Bronchial epithelial cell (primary cell): ENCODE measurements around the gene FAF2. TPM values are rescaled to one million over a fixed set of nuclear protein-coding genes. Genes with fewer than 3 reads are reported as not detected.

ENCODE experiments used
- DNase-seq: peaks from one replicate; pipeline ENCODE4 v3.0.0-alpha.2; 2010; ENCODE audit warnings: low read depth
- FAIRE-seq: peaks from 2 replicates; lab custom pipeline; 2011; peaks lifted over from hg19 to GRCh38; lab: Jason Lieb, UNC
- H3K27me3 ChIP-seq: 2 replicates; pipeline ENCODE4 v1.5.1; 2011; ENCODE audit warnings: low read length; ENCODE audit not compliant: control insufficient read depth, insufficient read depth
- H3K36me3 ChIP-seq: 2 replicates; pipeline ENCODE4 v1.5.1; 2011; ENCODE audit warnings: low read length; ENCODE audit not compliant: control insufficient read depth, insufficient read depth
- H3K4me3 ChIP-seq: 2 replicates; pipeline ENCODE4 v1.5.1; 2011; ENCODE audit warnings: mild to moderate bottlenecking, low read depth, low read length, control low read depth
- CTCF ChIP-seq: IDR thresholded peaks from 2 replicates; pipeline ENCODE4 v1.5.1; 2011; ENCODE audit warnings: mild to moderate bottlenecking, moderate library complexity, low read length, control low read depth, inconsistent platforms; ENCODE audit not compliant: insufficient read depth, severe bottlenecking
- total RNA-seq: library from RNA; depleted of rRNA; stranded (reverse); fragments of >200 nt; gene quantifications from 2 replicates; pipeline ENCODE4 v1.2.1, GENCODE V29; 2014

Gene FAF2
- total RNA-seq, 1 donor from 2014 or later, result 34.8 TPM

DNA sequence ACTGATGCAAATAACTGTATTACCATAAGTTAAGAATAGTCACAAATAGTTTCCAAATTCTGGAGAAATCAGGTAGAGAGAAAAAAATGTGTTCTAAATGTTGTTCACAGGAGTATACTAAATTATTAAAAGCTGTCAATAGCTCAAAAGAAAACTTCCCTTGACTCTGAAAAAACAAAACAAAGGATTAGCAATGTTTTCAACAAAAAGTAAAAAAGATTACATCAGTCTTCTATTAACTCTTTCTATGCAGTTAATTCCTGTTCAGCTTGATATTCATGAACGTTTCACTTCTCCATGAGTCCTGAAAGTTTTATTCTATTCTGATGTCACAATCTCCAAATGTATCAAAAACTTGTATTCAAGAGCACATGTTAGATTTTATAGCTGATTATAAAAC lies 22.4 kb upstream of the FAF2 start:
- FAIRE-seq (no peak), DNase-seq (no peak)
- TF ChIP-seq CTCF, result no peak
- no peaks in the 10 kb centered on the region for H3K36me3 ChIP-seq
- no peaks in the 10 kb centered on the region for H3K27me3 ChIP-seq
- H3K4me3 ChIP-seq, result no peak overlapping the region

- no peak overlapping the region for H3K4me3 ChIP-seq
- no peak for FAIRE-seq
- TF ChIP-seq CTCF, result no peak
- no peak for DNase-seq
- no peaks in the 10 kb centered on the region for H3K36me3 ChIP-seq
- H3K27me3 ChIP-seq, result no peaks in the 10 kb centered on the region
Measured at GRCh38 chr5:176426876-176427275, 21.3 kb upstream of the FAF2 start.

DNA sequence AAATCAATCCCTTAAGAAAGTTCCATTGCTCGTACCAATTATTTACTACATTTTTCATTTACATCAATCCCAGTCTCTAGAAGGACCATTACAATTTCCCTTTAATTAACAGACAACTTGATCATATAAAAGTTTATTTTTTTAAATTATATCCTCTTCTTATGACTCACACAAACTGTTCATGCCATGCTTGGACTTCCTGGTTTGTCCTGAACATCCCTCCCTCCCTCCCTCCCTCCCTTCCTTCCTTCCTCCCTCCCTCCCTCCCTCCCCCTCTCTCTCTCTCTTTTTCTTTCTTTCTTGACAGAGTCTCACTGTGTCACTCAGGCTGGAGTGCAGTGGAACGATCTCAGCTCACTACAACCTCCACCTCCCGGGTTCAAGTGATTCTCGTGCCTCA lies 20.2 kb upstream of the FAF2 start:
- no peaks in the 10 kb centered on the region for H3K36me3 ChIP-seq
- no peak for FAIRE-seq
- no peaks in the 10 kb centered on the region for H3K27me3 ChIP-seq
- H3K4me3 ChIP-seq, result no peak overlapping the region
- DNase-seq, result no peak
- no peak for TF ChIP-seq CTCF

DNA sequence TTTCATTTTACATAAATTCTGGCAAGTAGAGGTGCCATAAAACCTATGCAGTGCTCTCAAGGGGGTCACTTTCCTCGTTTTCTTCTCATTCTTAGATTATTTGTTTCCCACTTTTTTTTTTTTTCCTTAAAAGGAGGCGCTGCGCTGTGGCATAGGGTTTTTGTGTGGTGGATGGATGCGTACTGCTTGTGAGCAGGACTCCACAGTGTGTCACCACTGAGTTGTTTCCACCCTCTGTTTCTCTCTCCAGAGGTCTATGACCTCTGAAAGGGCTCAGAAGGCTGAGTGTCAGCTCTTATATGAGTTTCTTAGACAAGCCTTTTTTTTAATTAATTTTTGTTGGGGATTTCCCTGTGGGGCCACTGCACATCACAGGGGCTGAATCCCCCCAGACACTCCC lies 18.2 kb upstream of the FAF2 start:
- FAIRE-seq, result no peak
- H3K27me3 ChIP-seq, result no peaks in the 10 kb centered on the region
- no peaks in the 10 kb centered on the region for H3K36me3 ChIP-seq
- no peak overlapping the region for H3K4me3 ChIP-seq
- DNase-seq, result no peak
- TF ChIP-seq CTCF, result no peak

GRCh38 chr5:176432707-176433106 lies 15.5 kb upstream of the FAF2 start:
- FAIRE-seq, result no peak
- TF ChIP-seq CTCF, result no peak
- no peak for DNase-seq

GRCh38 chr5:176436656-176437055 lies 11.5 kb upstream of the FAF2 start:
- Histone ChIP-seq H3K4me3 (no peak overlapping the region), H3K27me3 (no peaks in the 10 kb centered on the region), H3K36me3 (no peaks in the 10 kb centered on the region)
- DNase-seq (peak; percentile 85), FAIRE-seq (no peak)
- no peak for TF ChIP-seq CTCF

More at GRCh38 chr5:176432707-176433106, 15.5 kb upstream of the FAF2 start:
- no peaks in the 10 kb centered on the region for H3K36me3 ChIP-seq
- H3K27me3 ChIP-seq, result no peaks in the 10 kb centered on the region
- no peak overlapping the region for H3K4me3 ChIP-seq
